Lung (tissue), 12 donors: Measurements from ENCODE around the gene DHCR24. TPM values are rescaled to one million over a fixed set of nuclear protein-coding genes. Genes with fewer than 3 reads are reported as not detected.

Experiments
- ATAC-seq: fragments of 200-7000 bp; cut with Tn5 transposase; one replicate; pipeline ENCODE4 v1.9.1; 2020; ENCODE audit warnings: moderate number of reproducible peaks; ENCODE audit not compliant: insufficient read depth, low FRiP score
- DNase-seq, 3 donors: peaks; one replicate each; pipeline ENCODE4 v3.0.0-alpha.2; 2013 to 2017
- H3K27ac ChIP-seq, 2 donors: one replicate each; pipeline ENCODE4 v1.5.1; 2013; ENCODE audit warnings: mild to moderate bottlenecking in 2 of 2, moderate library complexity in 2 of 2, control low read depth in 1 of 2, inconsistent platforms in 1 of 2, low read depth in 1 of 2, low read length in 1 of 2
- H3K27me3 ChIP-seq, 3 donors: one replicate each; pipeline ENCODE4 v1.5.1; 2013; ENCODE audit warnings: low read length in 2 of 3; ENCODE audit not compliant: control insufficient read depth in 3 of 3, insufficient read depth in 3 of 3
- H3K36me3 ChIP-seq, 4 donors: one replicate each; pipeline ENCODE4 v1.5.1; 2013; ENCODE audit warnings: low read length in 4 of 4, mild to moderate bottlenecking in 1 of 4, moderate library complexity in 1 of 4; ENCODE audit not compliant: control insufficient read depth in 4 of 4, insufficient read depth in 4 of 4
- H3K4me1 ChIP-seq, 5 donors: one replicate each; pipeline ENCODE4 v1.5.1; 2013; ENCODE audit warnings: low read length in 5 of 5, mild to moderate bottlenecking in 2 of 5, moderate library complexity in 1 of 5; ENCODE audit not compliant: control insufficient read depth in 5 of 5, insufficient read depth in 5 of 5
- H3K4me3 ChIP-seq: one replicate; pipeline ENCODE4 v1.5.1; 2013; ENCODE audit warnings: mild to moderate bottlenecking, control low read depth, moderate library complexity
- H3K9ac ChIP-seq, 2 donors: one replicate each; pipeline ENCODE4 v1.5.1; 2013; ENCODE audit warnings: low read length in 2 of 2, control low read depth in 1 of 2; ENCODE audit not compliant: insufficient read depth in 1 of 2
- H3K9me3 ChIP-seq, 4 donors: one replicate each; pipeline ENCODE4 v1.5.1; 2013; ENCODE audit warnings: low read length in 3 of 4, mild to moderate bottlenecking in 1 of 4, moderate library complexity in 1 of 4; ENCODE audit not compliant: control insufficient read depth in 4 of 4, insufficient read depth in 3 of 4
- CTCF ChIP-seq: IDR thresholded peaks from 2 replicates; pipeline ENCODE4 v1.5.1; 2012; ENCODE audit warnings: mild to moderate bottlenecking; ENCODE audit errors: control extremely low read depth, extremely low read depth
- WGBS, 2 donors: extraction: QIAGEN DNeasy Blood & Tissue Kit; methylation state at CpG; one replicate each; pipeline ENCODE4 v1.1.7; 2013; 5-methylcytosine and 5-hydroxymethylcytosine counted together
- polyA plus RNA-seq, 2 donors: library from polyadenylated mRNA; stranded (reverse); fragments of 200-250 nt; gene quantifications; one replicate each; pipeline ENCODE4 v1.2.1, GENCODE V29; 2013
- total RNA-seq, 2 donors: library from RNA; depleted of rRNA in 1 of 2; stranded (reverse); fragments of >200 nt in 1 of 2; gene quantifications; one replicate each; pipeline ENCODE4 v1.2.1, GENCODE V29; 2014 to 2021
- donor health status: control.
- donor health status: control.
- donor health status: Bipolar disorder and iron deficiency.
- donor health status: healthy.
- donor health status: DM: yes; HTN: yes; CAD: no.

DHCR24 gene
- total and polyA plus RNA-seq, 4 donors: 269 to 735 (median 436) TPM

- Histone ChIP-seq H3K4me1 (peaks cover 0 to 6% (median 0%) of the 10 kb centered on the region in 5 donors), H3K9ac (no peak overlapping the region), H3K9me3 (no peaks in the 10 kb centered on the region), H3K4me3 (no peak overlapping the region), H3K27me3 (no peaks in the 10 kb centered on the region), H3K27ac (no peak overlapping the region), H3K36me3 (peaks cover 2 to 24% (median 7%) of the 10 kb centered on the region in 4 donors)
- no peak for ATAC-seq
- DNase-seq: no peak
- 89 to 92% methylated on average over 3 of the region's 3 CpGs for WGBS, 2 donors
- TF ChIP-seq CTCF: no peak
These were observed 23.7 kb downstream of the DHCR24 start for GRCh38 chr1:54863267-54863665.

- H3K36me3 ChIP-seq: peaks cover 2 to 28% (median 7%) of the 10 kb centered on the region in 4 donors
- no peak for ATAC-seq
These were observed 25.8 kb downstream of the DHCR24 start for GRCh38 chr1:54861070-54861761.

GRCh38 chr1:54859700-54860391 is 27.1 kb downstream of the DHCR24 start:
- 76 to 82% methylated on average over 5 of the region's 5 CpGs for WGBS, 2 donors
- no peak for ATAC-seq
- DNase-seq: no peak
- no peaks in the 10 kb centered on the region for H3K27me3 ChIP-seq
- no peaks in the 10 kb centered on the region for H3K9me3 ChIP-seq
- no peak for TF ChIP-seq CTCF
- H3K36me3 ChIP-seq: peaks cover under 1 to 23% (median 2%) of the 10 kb centered on the region in 4 donors
- peak overlapping the region in 1 of 2 donors; percentile 16 for H3K27ac ChIP-seq
- H3K4me1 ChIP-seq: peaks cover 0 to 3% (median 0%) of the 10 kb centered on the region in 5 donors
- no peak overlapping the region for H3K9ac ChIP-seq
- no peak overlapping the region for H3K4me3 ChIP-seq

More at GRCh38 chr1:54861070-54861761, 25.8 kb downstream of the DHCR24 start:
- H3K9ac ChIP-seq: no peak overlapping the region
- no peak for DNase-seq
- peaks cover 0 to 3% (median 0%) of the 10 kb centered on the region in 5 donors for H3K4me1 ChIP-seq
- no peaks in the 10 kb centered on the region for H3K27me3 ChIP-seq
- no peaks in the 10 kb centered on the region for H3K9me3 ChIP-seq
- H3K27ac ChIP-seq: no peak overlapping the region
- no peak for TF ChIP-seq CTCF
- 71 to 72% methylated on average over 5 of the region's 5 CpGs for WGBS, 2 donors
- H3K4me3 ChIP-seq: no peak overlapping the region
